Measurements from ENCODE around the gene ELP5.

ELP5 gene

GRCh38 chr17:7290166-7290565 lies 38.2 kb downstream of the ELP5 start:
- FAIRE-seq, result no peak

DNA sequence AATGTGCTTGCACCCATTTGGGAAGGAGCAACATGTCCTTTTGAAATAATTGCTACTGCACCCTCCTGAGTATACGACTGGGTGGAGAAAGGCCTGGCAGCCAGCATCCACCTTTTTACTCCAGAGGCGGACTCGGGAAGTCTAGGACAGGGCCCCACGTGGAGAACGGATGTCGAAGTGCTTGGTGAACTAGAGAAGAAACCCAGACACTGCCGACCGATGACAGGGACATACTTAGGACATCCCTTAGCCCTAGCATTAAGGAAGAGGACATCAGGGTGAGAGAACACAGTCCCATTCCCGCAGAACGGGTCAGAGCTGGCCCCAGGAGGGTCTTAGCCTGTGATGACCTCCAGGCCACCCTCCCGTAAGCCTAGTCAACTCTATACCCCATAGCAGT lies 38.7 kb downstream of the ELP5 start:
- FAIRE-seq, result no peak

GRCh38 chr17:7292194-7292593 lies 40.2 kb downstream of the ELP5 start:
- FAIRE-seq, result no peak

- FAIRE-seq, result no peak
Observed at GRCh38 chr17:7292729-7293128, 40.7 kb downstream of the ELP5 start.

GRCh38 chr17:7293159-7293558 lies 41.1 kb downstream of the ELP5 start:
- no peak for FAIRE-seq

DNA sequence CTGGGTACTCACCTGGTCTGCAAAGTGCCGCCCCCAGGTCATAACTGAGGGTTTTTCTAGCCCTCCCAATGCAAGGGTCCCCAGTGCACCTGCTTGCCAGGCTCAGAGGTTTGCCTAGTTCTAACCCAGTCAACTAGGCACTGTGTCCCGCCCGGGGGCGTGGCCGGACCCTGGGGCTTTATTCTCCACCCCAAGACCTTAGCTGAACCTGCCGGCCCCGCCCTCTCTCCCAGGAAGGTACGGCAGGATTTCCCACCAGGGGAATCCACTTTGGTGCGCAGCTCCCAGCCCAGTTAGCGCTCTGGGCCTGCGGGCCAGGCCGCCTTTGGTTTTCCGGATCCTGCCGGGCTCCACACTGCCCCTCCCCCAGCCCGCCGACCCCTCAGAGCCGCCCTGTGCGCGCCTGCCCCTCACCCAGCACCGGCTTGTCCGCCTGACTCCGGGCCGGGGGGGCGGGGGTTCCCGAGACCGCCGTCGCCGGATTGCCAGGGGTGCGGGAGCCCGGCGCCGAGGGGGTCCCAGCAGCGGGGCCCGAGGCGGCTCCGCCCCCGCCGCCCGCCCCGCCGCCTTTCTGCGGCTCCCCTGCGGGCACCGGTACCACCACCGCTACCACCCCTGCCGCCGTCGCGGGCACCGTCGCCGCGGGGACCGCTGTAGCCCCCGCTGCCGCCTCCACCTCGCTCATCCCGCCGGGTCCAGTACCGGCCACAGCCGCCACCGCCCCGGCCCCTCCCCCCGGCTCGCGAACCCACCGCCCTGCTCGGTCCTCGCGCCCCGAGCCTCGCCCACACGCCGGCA lies 42.0 kb downstream of the ELP5 start:
- no peak for FAIRE-seq

DNA sequence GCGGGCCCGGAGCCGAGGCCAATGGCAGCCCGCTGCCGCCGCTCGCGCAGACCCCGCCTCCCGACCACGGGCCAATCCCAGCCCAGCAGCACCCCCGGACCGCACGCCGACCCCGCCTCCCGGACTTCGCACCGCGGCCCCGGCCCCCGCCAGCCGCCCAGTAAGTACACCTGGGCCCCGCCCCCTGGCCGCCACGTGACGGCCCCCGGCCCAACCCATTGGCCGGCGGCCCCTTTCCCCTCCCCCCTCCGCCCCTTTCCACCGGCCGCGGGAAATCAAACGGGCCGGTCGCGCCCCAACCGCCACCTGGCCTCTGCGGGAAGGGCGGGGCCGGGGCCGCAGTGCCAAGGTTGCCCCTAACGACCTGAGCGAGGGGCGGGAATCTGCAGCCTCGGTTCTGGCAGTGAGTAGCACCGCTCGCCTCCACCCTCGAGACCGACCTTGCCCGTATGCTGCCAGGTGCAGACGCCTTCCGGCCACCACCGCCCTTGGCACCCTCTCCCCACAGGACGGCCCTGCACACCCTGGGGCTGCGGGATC lies 42.7 kb downstream of the ELP5 start, which contains the start of gene YBX2:
TSS of gene YBX2 (minus strand) at position 26 of the 540 bp plus-strand sequence. CDS start 139 bp downstream, outside the sequence.
- FAIRE-seq, result no peak

DNA sequence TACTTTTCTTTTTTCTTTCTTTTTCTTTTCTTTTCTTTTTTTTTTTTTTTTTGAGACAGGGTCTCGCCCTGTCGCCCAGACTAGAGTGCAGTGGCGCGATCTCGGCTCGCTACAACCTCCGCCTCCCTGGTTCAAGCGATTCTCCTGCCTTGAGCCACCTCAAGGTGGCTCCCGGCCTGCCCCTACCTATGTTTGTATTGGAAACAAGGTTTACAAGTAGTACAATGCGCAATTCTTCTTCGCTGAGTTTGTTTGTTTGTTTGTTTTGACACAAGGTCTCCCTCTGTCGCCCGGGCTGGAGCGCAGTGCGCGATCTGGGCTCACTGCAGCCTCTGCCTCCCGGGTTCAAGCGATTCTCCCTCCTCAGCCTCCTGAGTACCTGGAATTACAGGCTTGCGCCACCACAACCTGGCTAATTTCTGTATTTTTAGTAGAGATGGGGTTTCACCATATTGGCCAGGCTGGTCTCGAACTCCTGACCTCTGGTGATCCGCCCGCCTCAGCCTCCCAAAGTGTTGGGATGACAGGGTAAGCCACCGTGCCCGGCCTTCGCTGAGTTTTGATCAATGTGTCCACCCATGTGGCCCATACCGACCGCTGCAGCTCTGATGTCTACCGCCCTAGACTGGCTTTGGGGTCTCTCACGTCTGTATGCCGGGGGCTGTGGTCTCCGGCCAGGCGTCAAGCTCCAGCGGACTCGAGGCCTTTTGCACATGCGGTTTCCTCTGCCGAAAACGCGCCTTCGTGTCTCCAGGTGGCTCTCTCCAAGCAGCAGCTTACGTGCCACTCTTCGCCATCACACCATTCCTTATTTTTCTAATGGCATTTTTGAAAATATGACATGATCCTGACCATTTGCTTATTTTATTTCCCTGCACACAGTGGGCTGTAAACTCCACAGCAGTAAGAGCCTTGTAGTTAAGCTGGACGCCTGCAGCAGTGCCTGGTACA lies 43.5 kb downstream of the ELP5 start:
- no peak for FAIRE-seq

DNA sequence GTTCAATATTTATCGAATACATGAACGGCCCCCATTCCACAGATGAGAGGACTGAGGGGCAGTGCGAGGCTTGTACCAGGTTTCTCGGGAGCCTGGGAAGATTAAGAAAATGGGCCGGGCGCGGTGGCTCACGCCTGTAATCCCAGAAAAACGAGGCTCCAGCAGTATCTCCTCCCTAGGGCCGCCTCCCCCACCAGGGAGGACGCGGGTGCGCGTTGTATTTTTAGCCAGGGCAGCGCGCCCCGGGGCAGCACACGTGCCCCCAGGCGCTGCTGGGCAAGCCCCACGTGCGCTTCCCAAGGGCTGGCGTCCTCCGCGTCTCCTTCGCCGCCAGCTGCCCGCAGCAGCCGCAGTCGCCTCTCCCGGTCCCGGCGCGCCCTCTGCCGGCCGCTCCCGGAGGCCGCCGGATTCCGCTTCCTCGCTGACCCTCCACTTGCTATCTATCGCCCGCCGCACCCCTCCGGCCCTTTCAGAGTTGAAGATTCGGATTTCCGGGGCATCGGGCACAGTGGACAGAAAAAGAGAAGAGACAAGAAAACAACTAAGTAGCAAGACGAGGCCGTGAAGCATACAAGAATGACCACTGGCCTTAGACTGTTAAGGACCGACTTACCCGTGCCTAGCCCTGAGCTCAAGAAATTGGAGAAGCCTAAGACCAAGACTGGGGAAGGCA lies 44.3 kb downstream of the ELP5 start:
- no peak for FAIRE-seq

GRCh38 chr17:7304179-7304578 lies 52.2 kb downstream of the ELP5 start:
- no peak for FAIRE-seq

DNA sequence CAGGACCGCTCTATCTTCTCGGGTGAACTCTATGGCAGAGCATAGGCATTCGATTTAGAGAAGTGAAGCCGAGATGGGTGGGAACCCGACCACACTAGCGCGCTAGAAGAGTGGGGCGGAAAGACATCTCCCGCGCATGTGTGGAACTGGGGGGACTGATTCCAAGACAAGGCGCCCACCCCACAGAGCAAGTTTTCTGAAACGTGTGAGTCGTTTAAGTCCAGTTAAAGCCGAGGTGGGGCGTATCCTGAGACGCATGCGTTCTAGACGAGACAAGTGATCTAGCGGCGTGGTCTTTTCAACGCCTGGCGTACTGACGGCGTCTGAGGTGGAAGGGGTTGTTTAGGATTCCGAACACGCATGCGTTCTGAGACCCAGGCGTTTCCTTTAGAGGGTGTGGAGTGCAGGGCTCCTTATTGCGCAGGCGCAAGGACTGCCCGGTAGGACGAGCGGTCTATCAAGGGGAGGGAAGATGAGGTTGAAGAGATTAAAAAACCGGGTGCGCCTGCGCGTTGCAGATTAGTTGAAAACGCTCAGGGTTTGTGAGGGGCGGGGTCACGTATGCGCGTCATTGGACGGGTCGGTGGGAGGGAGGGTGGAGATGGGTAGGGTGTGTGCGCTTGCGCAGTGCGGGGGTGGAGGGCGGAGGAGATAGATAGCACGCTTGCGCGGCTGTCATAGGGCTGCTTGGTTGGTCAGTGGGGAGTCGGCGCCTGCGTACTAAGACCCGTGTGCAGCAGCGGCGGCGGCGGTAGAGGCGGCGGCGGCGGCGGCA lies 55.1 kb downstream of the ELP5 start, which contains the start of gene EIF5A:
TSS of gene EIF5A (plus strand) at position 718 of the 775 bp plus-strand sequence. CDS start 2,008 bp downstream, outside the sequence.
- FAIRE-seq, result peak; percentile 99

GRCh38 chr17:7307686-7308624 lies 55.9 kb downstream of the ELP5 start:
- no peak for FAIRE-seq

- FAIRE-seq, result peak; percentile 58
Observed at GRCh38 chr17:7308625-7309433, 56.8 kb downstream of the ELP5 start.

Measured in A204.1 (cell line).